ENCODE measurements around the gene AMIGO3.

DNA sequence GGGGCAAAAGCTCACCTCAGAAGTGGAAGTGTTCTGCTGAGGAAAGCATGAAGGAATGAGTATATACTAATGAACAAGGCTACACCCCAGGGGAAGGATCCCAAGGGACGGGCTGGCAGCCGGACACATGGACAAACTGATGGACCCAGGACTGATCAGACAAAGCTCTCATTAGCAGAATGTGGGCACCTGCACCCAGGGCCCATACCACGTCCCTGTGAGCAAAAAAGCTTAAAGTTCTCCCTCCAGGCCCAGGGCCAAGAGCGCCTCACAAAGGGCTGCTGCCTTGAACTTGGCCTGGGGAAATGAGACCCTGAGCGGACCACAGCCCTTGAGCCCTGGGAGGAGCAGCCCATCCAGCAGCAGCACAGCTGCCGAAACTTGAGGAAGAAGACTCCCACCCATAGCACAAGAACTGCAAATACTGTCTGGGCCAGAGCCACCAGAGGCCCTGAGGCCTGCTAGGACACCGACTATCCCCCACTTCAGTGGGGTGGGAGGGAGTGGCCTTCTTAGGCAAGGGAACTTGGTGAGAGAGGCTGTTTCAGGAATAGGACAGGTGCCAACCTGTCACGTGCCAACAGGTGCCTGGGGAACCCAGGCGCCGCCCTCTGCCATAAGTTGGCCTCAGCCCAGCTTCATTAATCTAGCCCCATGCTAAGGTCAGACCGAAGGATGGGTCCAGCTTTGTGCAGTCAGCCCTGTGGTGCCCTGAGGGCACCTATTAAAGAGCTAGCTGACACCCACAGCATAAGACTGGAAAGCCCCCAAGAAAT, 6.6 kb upstream of the AMIGO3 start:
- TF ChIP-seq CTCF (IDR thresholded peaks at IDR 0.05) (no peak), EZH2phosphoT487 (IDR thresholded peaks at IDR 0.05) (no peak)

Measured in neural progenitor cell (in vitro differentiated cells).